Fibroblast of pulmonary artery (primary cell): ENCODE results near the gene KIF25.

Source experiments
- DNase-seq: peaks from one replicate; pipeline ENCODE4 v3.0.0-alpha.2; 2010; ENCODE audit warnings: low read depth
- H3K4me3 ChIP-seq: replicated peaks from 2 replicates; pipeline ENCODE4 v1.5.1; 2011; ENCODE audit warnings: low read depth, mild to moderate bottlenecking, control low read depth, low read length, moderate library complexity
- CTCF ChIP-seq: IDR thresholded peaks from 2 replicates; pipeline ENCODE4 v1.5.1; 2011; ENCODE audit warnings: mild to moderate bottlenecking, control low read depth, low read length, inconsistent platforms; ENCODE audit errors: missing control alignments

The KIF25 gene

GRCh38 chr6:167997642-167998041 is at the start of gene KIF25:
Gene KIF25, plus strand, starts transcription at chr6:167997671. Its CDS starts 31,915 bp downstream, at chr6:168029586.
- no peak within 1 kb of the TSS for H3K4me3 ChIP-seq
- no peak for DNase-seq

GRCh38 chr6:167947716-167948115 is 49.8 kb upstream of the KIF25 start:
- DNase-seq = no peak
- TF ChIP-seq CTCF = no peak
- no peak overlapping the region for H3K4me3 ChIP-seq

More at GRCh38 chr6:167997642-167998041, at the start of gene KIF25:
- no peak for TF ChIP-seq CTCF

GRCh38 chr6:167948716-167949115 is 48.8 kb upstream of the KIF25 start:
- no peak for TF ChIP-seq CTCF
- DNase-seq = no peak
- no peak overlapping the region for H3K4me3 ChIP-seq

GRCh38 chr6:167949121-167949684 is 48.3 kb upstream of the KIF25 start:
- no peak for DNase-seq
- no peak overlapping the region for H3K4me3 ChIP-seq
- TF ChIP-seq CTCF = no peak

- no peak for TF ChIP-seq CTCF
- no peak overlapping the region for H3K4me3 ChIP-seq
- no peak for DNase-seq
These were observed 45.5 kb upstream of the KIF25 start for GRCh38 chr6:167951781-167952511.

GRCh38 chr6:167952512-167952859 is 45.0 kb upstream of the KIF25 start:
- DNase-seq = no peak
- no peak for TF ChIP-seq CTCF
- no peak overlapping the region for H3K4me3 ChIP-seq

- no peak overlapping the region for H3K4me3 ChIP-seq
- no peak for DNase-seq
- TF ChIP-seq CTCF = no peak
These were observed 43.9 kb upstream of the KIF25 start for GRCh38 chr6:167953551-167953950.
